K562 (cell line): ENCODE results near the gene ACTL6A. TPM values are rescaled to one million over a fixed set of nuclear protein-coding genes. Genes with fewer than 3 reads are reported as not detected.

ENCODE experiments used
- CBX3 ChIP-seq, 2 experiments: IDR thresholded peaks; 1 replicate in 1 of 2; 2 replicates in 1 of 2; pipeline ENCODE4 v1.6.1; 2012; ENCODE audit warnings: inconsistent platforms in 2 of 2, low read length in 2 of 2, borderline replicate concordance in 1 of 2, control low read depth in 1 of 2
- CCNT2 ChIP-seq: IDR thresholded peaks from 2 replicates; pipeline ENCODE4 v1.6.1; 2011; ENCODE audit warnings: borderline replicate concordance, low read depth, mild to moderate bottlenecking, moderate library complexity, mixed read lengths, low read length; ENCODE audit not compliant: insufficient read length; ENCODE audit errors: extremely low read depth
- HNRNPLL ChIP-seq: fragments of 200-400 bp; formaldehyde crosslinking; IDR thresholded peaks from 2 replicates; pipeline ENCODE4 v1.6.1; 2017; ENCODE audit warnings: low read length, low read depth, mild to moderate bottlenecking; ENCODE audit not compliant: poor library complexity, severe bottlenecking
- KDM1A ChIP-seq, 2 experiments: fragments of 450-650 bp; IDR thresholded peaks; 2 replicates each; pipeline ENCODE4 v1.6.1; 2016; ENCODE audit warnings: mild to moderate bottlenecking in 2 of 2
- KHSRP ChIP-seq: fragments of 450-650 bp; IDR thresholded peaks from 2 replicates; pipeline ENCODE4 v1.6.1; 2017
- POLR2B ChIP-seq: fragments of 450-650 bp; IDR thresholded peaks from 2 replicates; pipeline ENCODE4 v1.6.1; 2018; ENCODE audit warnings: low read depth; ENCODE audit not compliant: partially characterized antibody
- RB1 ChIP-seq: fragments of 450-650 bp; IDR thresholded peaks from 2 replicates; pipeline ENCODE4 v1.6.1; 2017; ENCODE audit warnings: low read depth, mild to moderate bottlenecking
- TRIM24 ChIP-seq, 2 experiments: fragments of 450-650 bp; IDR thresholded peaks; 2 replicates each; pipeline ENCODE4 v1.6.1; 2016
- ZNF274 ChIP-seq: IDR thresholded peaks from 2 replicates; pipeline ENCODE4 v1.6.1; 2011; ENCODE audit warnings: low read depth, mild to moderate bottlenecking, low read length, moderate library complexity, borderline replicate concordance
- ZNF354B ChIP-seq: fragments of 250-450 bp; sonication (Bioruptor Pico); IDR thresholded peaks from 2 replicates; pipeline ENCODE4 v1.4.0; 2020
- polyA plus RNA-seq, 8 experiments: library from polyadenylated mRNA; depleted of rRNA in 4 of 8; stranded (reverse) in 5 of 8; unstranded in 3 of 8; fragments of >200 nt; fragmentation: Nextera tagmentation in 2 of 8; fragmentation: Illumina TruSeq in 1 of 8; extraction: Ambion mirVana in 2 of 8; extraction: Trizol in 1 of 8; gene quantifications; 2 replicates each; pipeline versions ENCODE4 v1.2.1 to v1.2.3, GENCODE V29; 2011 to 2014; ENCODE audit warnings: inconsistent platforms in 1 of 8, missing spikeins in 1 of 8
- total RNA-seq, 7 experiments: library from RNA; depleted of rRNA in 6 of 7; stranded (reverse); fragments of >200 nt in 6 of 7; fragmentation: Illumina TruSeq in 2 of 7; extraction: Trizol in 2 of 7; gene quantifications; 2 replicates each; pipeline versions ENCODE4 v1.2.1 to v1.2.3, GENCODE V29; 2011 to 2021; ENCODE audit warnings: low replicate concordance in 1 of 7
- TF ChIP-seq, protein P1 (sequence below): IDR thresholded peaks from 2 replicates; pipeline ENCODE4 v1.6.1; 2011; ENCODE audit warnings: borderline replicate concordance, low read depth, mild to moderate bottlenecking, moderate library complexity, low read length; ENCODE audit not compliant: insufficient read depth, poor library complexity, severe bottlenecking
- TF ChIP-seq, protein P2 (sequence below): sonication (generic); formaldehyde crosslinking; IDR thresholded peaks from 2 replicates; pipeline ENCODE4 v1.8.1; 2023; ENCODE audit warnings: mild to moderate bottlenecking, missing genetic modification reagents
- TF ChIP-seq, protein P3 (sequence below): fragments of 200-400 bp; formaldehyde crosslinking; IDR thresholded peaks from 2 replicates; pipeline ENCODE4 v1.6.1; 2017; ENCODE audit warnings: mild to moderate bottlenecking, low read depth, low read length, moderate library complexity
- TF ChIP-seq, protein P4 (sequence below): sonication (generic); formaldehyde crosslinking; IDR thresholded peaks from 2 replicates; pipeline ENCODE4 v1.8.0; 2022; ENCODE audit warnings: missing genetic modification reagents, mild to moderate bottlenecking, borderline replicate concordance
- TF ChIP-seq, protein P5 (sequence below): fragments of 250-450 bp; sonication (Bioruptor Pico); IDR thresholded peaks from 2 replicates; pipeline ENCODE4 v1.8.0; 2022; ENCODE audit warnings: inconsistent platforms, mild to moderate bottlenecking, moderate library complexity, borderline replicate concordance

Gene ACTL6A
- total and polyA plus RNA-seq, 9 of the 15 experiments (the other 6 are each of a cell fraction or from before 2014, with no cell fraction given), result 107 to 243 (median 157) TPM

DNA sequence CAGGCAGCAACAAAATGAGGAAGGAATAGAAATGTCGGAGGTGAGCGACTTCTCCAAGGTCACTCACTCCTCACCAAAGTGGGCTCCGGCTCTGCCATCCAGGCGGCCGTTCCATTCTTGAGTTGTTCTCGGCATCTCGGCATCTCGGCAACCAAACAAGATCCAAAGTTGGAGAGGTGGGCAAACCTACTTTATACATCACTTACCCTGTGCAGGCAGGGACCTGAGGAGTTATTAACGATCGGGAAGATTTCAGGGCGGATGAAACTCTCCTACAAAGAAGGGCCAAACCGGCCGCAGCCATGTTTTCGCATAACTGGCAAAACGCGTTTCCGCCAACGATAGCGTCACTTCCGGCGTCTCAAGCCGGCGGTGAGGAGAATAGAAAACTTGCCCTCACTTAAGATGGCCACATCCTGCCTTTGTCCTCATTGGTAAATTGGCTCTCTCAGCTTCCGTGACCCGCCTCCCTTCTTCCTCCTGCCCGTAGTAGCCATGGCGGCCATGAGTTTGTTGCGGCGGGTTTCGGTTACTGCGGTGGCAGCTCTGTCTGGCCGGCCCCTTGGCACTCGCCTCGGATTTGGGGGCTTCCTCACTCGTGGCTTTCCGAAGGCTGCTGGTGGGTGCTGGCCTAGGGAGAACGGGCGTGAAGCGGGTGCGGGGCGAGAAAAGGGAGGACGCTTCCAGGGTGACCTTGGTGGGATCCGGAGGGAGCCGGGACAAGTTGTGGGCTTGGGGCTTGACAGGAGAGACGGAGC lies 41.8 kb downstream of the ACTL6A start, which contains the start of the genes MRPL47 and NDUFB5 (continued):
- TF ChIP-seq, protein P1, sequence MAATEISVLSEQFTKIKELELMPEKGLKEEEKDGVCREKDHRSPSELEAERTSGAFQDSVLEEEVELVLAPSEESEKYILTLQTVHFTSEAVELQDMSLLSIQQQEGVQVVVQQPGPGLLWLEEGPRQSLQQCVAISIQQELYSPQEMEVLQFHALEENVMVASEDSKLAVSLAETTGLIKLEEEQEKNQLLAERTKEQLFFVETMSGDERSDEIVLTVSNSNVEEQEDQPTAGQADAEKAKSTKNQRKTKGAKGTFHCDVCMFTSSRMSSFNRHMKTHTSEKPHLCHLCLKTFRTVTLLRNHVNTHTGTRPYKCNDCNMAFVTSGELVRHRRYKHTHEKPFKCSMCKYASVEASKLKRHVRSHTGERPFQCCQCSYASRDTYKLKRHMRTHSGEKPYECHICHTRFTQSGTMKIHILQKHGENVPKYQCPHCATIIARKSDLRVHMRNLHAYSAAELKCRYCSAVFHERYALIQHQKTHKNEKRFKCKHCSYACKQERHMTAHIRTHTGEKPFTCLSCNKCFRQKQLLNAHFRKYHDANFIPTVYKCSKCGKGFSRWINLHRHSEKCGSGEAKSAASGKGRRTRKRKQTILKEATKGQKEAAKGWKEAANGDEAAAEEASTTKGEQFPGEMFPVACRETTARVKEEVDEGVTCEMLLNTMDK, result no peak
- peak; percentile 24 for TF ChIP-seq CCNT2
- TF ChIP-seq, protein P2, sequence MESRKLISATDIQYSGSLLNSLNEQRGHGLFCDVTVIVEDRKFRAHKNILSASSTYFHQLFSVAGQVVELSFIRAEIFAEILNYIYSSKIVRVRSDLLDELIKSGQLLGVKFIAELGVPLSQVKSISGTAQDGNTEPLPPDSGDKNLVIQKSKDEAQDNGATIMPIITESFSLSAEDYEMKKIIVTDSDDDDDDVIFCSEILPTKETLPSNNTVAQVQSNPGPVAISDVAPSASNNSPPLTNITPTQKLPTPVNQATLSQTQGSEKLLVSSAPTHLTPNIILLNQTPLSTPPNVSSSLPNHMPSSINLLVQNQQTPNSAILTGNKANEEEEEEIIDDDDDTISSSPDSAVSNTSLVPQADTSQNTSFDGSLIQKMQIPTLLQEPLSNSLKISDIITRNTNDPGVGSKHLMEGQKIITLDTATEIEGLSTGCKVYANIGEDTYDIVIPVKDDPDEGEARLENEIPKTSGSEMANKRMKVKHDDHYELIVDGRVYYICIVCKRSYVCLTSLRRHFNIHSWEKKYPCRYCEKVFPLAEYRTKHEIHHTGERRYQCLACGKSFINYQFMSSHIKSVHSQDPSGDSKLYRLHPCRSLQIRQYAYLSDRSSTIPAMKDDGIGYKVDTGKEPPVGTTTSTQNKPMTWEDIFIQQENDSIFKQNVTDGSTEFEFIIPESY (CRISPR knock-in tag), result peak; percentile 28; the same call in 1 of the 2 replicates
- TF ChIP-seq KDM1A (IDR thresholded peaks at IDR 0.05), result no peak
- peak; percentile 13 for TF ChIP-seq HNRNPLL
- TF ChIP-seq, protein P3, sequence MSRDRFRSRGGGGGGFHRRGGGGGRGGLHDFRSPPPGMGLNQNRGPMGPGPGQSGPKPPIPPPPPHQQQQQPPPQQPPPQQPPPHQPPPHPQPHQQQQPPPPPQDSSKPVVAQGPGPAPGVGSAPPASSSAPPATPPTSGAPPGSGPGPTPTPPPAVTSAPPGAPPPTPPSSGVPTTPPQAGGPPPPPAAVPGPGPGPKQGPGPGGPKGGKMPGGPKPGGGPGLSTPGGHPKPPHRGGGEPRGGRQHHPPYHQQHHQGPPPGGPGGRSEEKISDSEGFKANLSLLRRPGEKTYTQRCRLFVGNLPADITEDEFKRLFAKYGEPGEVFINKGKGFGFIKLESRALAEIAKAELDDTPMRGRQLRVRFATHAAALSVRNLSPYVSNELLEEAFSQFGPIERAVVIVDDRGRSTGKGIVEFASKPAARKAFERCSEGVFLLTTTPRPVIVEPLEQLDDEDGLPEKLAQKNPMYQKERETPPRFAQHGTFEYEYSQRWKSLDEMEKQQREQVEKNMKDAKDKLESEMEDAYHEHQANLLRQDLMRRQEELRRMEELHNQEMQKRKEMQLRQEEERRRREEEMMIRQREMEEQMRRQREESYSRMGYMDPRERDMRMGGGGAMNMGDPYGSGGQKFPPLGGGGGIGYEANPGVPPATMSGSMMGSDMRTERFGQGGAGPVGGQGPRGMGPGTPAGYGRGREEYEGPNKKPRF, result no peak
- peak; percentile 90 for TF ChIP-seq POLR2B
- TF ChIP-seq CBX3 (IDR thresholded peaks at IDR 0.05; ENCODE audit: borderline replicate concordance in 1 of 2, low read length in 2 of 2), result no peak; a peak in 1 of 3 replicates
- TF ChIP-seq TRIM24 (IDR thresholded peaks at IDR 0.05), result no peak
- TF ChIP-seq KHSRP, result no peak
- TF ChIP-seq, protein P4, sequence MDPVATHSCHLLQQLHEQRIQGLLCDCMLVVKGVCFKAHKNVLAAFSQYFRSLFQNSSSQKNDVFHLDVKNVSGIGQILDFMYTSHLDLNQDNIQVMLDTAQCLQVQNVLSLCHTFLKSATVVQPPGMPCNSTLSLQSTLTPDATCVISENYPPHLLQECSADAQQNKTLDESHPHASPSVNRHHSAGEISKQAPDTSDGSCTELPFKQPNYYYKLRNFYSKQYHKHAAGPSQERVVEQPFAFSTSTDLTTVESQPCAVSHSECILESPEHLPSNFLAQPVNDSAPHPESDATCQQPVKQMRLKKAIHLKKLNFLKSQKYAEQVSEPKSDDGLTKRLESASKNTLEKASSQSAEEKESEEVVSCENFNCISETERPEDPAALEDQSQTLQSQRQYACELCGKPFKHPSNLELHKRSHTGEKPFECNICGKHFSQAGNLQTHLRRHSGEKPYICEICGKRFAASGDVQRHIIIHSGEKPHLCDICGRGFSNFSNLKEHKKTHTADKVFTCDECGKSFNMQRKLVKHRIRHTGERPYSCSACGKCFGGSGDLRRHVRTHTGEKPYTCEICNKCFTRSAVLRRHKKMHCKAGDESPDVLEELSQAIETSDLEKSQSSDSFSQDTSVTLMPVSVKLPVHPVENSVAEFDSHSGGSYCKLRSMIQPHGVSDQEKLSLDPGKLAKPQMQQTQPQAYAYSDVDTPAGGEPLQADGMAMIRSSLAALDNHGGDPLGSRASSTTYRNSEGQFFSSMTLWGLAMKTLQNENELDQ (CRISPR knock-in tag), result no peak
- peak; percentile 75 for TF ChIP-seq RB1
- TF ChIP-seq ZNF354B (CRISPR knock-in tag), result no peak
- TF ChIP-seq, protein P5, sequence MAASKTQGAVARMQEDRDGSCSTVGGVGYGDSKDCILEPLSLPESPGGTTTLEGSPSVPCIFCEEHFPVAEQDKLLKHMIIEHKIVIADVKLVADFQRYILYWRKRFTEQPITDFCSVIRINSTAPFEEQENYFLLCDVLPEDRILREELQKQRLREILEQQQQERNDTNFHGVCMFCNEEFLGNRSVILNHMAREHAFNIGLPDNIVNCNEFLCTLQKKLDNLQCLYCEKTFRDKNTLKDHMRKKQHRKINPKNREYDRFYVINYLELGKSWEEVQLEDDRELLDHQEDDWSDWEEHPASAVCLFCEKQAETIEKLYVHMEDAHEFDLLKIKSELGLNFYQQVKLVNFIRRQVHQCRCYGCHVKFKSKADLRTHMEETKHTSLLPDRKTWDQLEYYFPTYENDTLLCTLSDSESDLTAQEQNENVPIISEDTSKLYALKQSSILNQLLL, result no peak
- no peak for TF ChIP-seq ZNF274
